GM23248 (cell line): ENCODE measurements around the gene CSMD2.

ENCODE experiments used
- EZH2 ChIP-seq: fragments of 200-600 bp; sonication (generic); IDR thresholded peaks from 2 replicates; pipeline ENCODE4 v1.6.1; 2018; ENCODE audit warnings: antibody characterized with exemption, mild to moderate bottlenecking; ENCODE audit not compliant: insufficient read depth, poor library complexity, severe bottlenecking
- EZH2phosphoT487 ChIP-seq: fragments of 200-600 bp; sonication (generic); IDR thresholded peaks from 2 replicates; pipeline ENCODE4 v1.6.1; 2018; ENCODE audit warnings: antibody characterized with exemption, moderate library complexity, mild to moderate bottlenecking, low read depth; ENCODE audit not compliant: insufficient read depth

- TF ChIP-seq EZH2 (no peak), EZH2phosphoT487 (no peak)
Observed at GRCh38 chr1:34176830-34177603, 12.0 kb upstream of the CSMD2 start, which contains the start of gene C1orf94.
